Fibroblast of the aortic adventitia (primary cell): Measurements from ENCODE around the gene PITX1. TPM values are rescaled to one million over a fixed set of nuclear protein-coding genes. Genes with fewer than 3 reads are reported as not detected.

Source experiments
- DNase-seq: peaks from one replicate; pipeline ENCODE4 v3.0.0-alpha.2; 2010; ENCODE audit warnings: low read depth
- H3K4me3 ChIP-seq: 2 replicates; pipeline ENCODE4 v1.5.1; 2011; ENCODE audit warnings: low read depth, mild to moderate bottlenecking, control low read depth, low read length, moderate library complexity
- total RNA-seq: library from RNA; depleted of rRNA; stranded (reverse); fragments of >200 nt; gene quantifications from 2 replicates; pipeline ENCODE4 v1.2.3, GENCODE V29; 2012; ENCODE audit warnings: low replicate concordance
- TF ChIP-seq, protein P1 (sequence below): IDR thresholded peaks from 2 replicates; pipeline ENCODE4 v1.5.1; 2011; ENCODE audit warnings: mild to moderate bottlenecking, low read length, control low read depth, inconsistent platforms; ENCODE audit not compliant: insufficient read depth

Gene PITX1
- total RNA-seq, 1 donor: 1.5 TPM

DNA sequence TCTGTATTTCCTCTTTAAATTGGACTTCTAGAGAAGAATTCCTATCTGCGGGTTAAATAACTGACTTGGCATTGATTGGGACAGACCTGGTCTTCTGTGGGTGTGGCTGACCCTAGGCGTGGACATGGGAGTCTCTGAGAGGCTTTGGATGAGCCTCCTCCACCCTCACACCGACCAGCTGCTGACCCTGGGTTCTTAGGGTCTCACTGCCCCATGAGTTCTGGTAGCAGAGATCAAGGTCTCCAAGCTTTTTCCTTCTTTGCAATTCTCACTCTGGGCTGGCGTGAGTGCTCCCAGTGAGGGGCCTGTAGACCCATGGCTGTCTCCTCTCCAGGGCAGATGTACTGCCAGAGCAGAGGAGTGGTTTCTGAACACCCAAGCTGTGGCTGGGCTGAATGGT, 41.6 kb upstream of the PITX1 start:
- H3K4me3 ChIP-seq: no peak overlapping the region
- DNase-seq: no peak
- TF ChIP-seq, protein P1, sequence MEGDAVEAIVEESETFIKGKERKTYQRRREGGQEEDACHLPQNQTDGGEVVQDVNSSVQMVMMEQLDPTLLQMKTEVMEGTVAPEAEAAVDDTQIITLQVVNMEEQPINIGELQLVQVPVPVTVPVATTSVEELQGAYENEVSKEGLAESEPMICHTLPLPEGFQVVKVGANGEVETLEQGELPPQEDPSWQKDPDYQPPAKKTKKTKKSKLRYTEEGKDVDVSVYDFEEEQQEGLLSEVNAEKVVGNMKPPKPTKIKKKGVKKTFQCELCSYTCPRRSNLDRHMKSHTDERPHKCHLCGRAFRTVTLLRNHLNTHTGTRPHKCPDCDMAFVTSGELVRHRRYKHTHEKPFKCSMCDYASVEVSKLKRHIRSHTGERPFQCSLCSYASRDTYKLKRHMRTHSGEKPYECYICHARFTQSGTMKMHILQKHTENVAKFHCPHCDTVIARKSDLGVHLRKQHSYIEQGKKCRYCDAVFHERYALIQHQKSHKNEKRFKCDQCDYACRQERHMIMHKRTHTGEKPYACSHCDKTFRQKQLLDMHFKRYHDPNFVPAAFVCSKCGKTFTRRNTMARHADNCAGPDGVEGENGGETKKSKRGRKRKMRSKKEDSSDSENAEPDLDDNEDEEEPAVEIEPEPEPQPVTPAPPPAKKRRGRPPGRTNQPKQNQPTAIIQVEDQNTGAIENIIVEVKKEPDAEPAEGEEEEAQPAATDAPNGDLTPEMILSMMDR: no peak

DNA sequence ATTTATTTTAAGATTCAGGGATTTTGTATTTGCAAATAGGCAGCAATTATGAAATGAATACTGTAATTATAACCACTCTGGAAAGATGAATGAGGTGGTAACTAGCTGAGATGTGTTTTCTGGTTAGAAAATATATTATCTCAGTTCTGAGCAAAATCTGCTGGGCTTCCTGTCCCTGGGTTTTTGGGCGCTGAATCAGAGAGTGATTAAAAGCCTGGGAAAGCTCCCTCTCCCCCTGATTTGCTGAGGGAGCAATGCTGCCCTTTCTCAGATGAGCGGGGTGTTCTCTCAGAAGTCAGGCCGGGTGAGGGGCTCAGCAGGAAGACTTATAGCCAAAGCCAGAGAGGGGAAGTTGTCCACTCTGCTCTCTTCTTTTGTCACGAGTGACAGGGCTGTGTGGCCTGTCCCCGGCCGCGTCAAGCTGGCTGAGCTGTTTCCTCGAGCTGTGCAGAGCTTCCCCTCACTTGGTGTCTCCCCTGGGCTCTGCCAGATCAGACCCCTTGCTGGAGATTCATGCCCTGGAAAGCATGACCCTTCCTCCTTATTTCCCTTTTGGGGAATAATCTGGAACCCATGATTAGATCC, 39.8 kb upstream of the PITX1 start:
- no peak for DNase-seq
- TF ChIP-seq, protein P1: no peak
- H3K4me3 ChIP-seq: no peak overlapping the region

DNA sequence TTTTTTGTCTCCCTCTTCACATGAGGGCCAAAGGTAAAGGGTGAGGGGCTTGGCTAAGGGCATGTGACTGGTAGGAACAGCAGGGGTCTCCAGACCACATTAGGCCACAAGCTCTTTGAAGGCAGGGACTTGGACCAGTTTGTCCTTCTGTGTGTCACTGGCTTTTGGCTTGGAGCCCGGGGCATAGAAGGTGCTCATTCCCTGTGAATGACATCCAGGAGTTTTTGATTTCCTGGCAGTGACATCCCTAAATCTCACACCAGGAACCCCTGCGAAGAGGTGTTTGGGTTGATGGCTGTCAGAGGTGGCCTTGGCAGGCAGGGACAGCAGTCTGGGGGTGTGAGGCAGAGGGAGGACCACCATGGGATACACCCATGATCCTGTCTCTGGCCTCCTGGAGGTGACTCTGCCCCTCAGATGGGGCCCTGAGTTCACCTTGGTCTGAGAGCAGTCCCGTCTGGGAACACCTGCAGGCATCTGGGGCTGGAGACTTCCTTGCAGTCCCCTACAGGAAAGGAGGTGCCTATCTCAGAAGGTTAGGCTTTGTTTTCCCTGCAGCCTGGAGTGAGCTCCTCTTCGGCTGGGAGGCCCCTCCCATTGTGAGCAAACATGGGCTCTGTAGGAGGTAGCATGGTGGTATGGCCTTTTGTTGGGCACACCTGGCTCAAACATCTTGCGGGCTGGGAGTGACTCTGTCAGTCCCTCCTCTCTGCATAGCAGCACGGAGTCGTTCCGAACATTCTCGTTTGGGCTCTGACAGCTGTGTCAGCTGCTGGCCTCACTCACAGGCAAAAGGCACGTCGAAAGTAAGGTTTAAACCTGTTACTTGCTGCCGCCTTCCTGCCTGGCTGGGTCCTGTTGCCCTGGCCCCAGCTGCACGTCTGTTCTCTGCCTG, 38.6 kb upstream of the PITX1 start:
- TF ChIP-seq, protein P1: no peak
- no peak for DNase-seq
- no peak overlapping the region for H3K4me3 ChIP-seq

DNA sequence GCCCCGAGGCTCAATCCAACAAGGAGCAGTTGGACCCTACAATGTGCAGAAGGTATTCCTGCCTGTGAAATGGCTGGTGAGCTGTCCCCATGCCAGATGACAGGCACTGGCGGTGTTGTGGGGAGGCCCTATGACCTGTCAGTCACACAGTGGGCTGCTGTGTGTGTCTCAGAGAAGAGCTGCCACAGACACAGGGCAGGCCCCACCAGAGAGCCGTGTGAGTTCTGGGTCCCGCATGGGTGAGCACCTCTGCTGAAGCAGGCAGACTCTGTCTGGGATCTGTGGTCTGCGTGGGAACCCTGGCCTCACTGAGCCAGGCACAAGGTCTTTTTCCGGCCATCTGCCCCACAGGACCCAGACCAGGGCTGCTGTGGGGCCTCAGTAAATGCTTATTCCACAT, 37.3 kb upstream of the PITX1 start:
- no peak overlapping the region for H3K4me3 ChIP-seq
- TF ChIP-seq, protein P1: no peak
- DNase-seq: no peak

DNA sequence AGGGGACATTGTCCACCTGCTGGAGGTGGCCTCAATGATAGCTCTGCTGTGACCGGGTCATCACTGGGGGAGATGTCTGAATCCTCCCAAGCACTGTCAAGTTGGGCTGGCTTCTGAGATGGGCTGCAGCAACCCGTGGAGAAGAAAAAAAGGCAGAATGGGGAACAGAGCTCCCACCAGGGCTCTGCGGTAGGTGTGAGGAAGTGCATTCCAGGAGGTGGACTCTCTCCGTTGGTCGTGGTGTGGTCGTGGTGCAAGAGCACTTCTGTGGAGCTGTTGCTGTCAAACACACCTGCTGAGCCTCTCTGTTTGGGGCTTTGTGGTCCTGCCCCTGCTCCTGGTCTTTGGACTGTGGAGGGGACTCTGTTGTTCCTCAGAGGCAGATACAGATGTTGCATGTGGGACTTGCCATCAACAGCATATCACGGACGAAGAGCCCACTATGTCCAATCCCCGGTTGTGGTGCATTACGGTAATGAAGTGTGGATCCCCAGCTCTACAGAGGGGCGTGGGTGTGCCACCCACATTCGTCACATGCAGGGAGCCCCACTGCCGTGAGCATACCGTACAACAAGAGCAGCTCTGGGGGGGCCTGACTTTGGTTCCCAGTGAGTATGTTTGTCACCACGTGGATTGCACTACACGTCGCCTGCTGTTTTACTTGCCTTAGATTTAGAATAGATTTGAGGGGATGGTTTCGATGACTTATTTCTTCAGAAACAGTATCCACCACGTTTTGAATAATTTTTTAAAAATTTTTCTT, 36.0 kb upstream of the PITX1 start:
- TF ChIP-seq, protein P1: no peak

DNA sequence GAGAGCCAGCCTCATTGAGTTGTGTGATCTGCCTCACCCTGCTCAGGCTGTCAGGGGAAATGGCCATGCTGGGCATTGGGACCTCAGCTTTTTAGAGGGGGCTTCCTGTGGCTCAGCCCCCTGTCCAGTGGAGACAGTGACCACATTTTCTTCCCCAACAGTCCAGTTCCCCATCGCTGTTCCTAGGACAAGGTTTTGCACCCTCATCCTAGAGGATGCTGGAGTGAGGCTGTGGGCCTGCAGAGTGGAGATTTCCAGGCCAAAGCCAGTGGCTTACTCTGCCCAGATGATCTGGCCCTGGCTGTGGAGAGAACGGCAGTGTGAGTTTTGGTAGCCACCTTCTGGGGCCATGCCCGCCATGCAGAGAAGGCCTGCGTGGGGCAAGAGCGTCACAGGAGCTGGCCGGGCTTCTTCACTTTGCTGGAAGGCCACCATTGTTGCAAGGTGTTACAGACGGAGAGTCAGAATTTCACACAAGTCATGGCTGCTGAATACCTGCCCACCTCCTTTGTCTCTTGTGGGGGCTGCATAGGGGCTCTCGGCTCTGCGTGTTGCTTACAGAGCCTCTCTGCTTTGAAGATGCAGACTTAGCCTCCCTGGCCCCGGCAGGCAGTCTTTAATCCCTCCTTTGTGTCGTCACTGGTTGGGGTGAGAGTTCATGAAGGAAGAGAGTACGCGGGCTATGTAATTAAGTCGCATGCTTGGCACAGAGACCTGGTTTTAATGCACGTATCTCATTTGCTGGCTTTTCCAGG, 35.2 kb upstream of the PITX1 start:
- DNase-seq: no peak
- H3K4me3 ChIP-seq: no peak overlapping the region
- TF ChIP-seq, protein P1: no peak

More for the DNA sequence above, 36.0 kb upstream of the PITX1 start:
- no peak for DNase-seq
- H3K4me3 ChIP-seq: no peak overlapping the region
